ENCODE results near the gene SUPT6H.

The SUPT6H gene

DNA sequence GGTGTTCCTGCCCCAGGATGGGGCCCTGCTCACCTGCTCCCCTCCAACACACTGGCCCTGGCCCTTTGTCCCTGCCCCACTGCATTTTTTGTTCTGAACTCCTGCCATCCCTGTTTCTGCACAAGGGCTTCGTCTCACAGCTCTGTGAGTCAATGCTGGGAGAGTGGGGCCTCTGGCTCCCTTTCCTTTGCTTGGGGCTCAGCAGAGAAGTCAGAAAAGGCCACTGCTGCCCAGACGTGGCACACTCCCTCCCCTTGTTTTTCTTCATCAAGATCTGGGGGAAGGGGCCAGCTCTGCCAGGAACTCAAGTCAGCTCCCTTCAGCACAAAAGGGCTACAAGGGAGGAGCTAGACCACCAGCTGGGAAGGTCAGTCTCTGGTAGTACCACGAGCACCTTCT is 40.7 kb downstream of the SUPT6H start:
- DNase-seq = no peak

DNA sequence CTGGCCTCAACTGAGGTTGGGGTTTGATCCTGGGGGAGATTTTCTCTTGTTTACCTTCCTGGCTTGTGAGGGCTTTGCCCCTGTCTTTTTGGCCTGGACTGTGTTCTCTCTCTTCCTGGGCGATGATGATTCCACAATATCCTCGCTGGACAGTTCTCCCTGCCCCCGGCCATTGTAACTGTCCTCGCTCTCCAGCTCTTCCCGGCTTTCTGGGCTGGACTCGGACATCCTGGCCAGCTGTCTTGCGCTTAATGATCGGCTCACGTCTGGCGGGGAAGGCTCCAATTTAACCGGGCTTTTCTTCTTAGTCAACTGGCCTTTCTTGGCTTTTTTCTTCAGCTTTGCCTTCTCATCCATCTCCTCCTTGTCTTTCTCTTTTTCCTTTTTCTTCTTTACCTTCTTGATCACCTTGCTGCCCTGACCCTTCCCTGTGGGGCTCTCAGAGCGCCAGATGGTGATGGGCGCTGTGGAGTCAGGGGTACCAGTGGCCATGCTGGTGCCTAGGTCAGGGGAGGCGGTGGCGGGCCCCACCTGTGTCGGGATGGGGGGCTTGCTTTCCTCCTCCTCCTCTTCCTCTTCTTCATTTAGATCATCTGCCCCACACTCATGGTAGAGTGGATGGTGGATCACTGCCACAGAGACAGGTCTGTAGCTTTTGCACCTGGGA is 41.7 kb downstream of the SUPT6H start:
- DNase-seq = no peak

DNA sequence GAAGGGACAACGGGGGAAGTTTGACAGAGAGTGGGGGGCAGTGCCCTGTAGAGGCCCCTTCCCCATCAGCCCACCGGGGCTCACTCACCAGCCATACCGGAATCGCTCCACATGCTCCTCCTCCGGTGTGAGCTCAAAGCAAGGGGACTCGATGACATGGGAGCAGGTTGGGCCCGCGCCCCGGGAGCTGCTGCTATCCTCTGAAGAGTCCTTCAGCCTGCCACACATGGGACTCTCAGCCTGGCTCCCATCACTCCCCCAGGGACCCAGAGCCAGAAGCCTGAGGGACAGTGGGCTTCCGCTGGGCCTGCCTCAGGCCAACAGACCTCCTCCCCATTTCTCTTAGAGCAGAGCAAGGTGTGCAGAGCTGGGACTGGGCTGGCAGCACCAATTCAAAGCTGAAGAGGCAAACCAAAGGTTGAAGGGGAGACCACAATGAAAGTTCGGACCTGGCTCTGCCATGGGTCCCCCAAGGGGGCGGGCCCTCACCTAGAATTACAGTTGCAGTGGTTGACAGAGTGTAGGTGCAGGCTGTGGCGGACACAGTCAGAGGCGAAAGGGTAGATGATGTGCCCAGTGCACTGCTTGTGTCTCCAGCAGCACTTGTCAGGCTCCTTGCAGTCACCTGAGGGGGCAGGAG is 42.3 kb downstream of the SUPT6H start:
- no peak for DNase-seq

DNA sequence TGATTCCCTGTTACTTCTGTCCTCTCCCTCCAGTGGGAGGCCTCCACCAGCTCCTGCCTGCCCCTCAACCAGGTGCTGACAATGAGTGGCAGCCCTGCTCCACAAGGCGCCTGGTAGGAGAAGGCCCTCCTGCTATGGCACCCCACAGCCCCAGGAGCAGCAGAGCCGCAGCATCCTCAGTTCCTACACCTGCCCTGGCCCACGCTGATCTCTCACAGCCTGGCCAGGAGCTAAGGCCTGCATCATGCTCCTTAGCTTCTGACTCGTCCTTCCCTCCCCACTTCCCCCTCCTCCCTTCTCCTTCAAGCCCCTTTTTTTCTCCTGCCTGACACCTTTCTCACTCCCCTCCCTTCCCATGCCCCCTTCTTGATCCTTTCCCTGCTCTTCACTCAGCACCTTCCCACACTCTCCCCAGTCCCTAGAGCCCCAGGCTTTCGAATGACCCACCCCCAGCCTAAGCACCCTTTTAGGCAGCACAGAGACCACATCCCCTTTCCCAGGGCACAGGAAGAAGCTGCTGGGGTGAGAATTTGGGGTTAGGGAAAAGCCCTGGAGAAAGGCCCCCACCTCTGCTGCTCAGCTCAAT is 43.2 kb downstream of the SUPT6H start:
- DNase-seq = no peak

DNA sequence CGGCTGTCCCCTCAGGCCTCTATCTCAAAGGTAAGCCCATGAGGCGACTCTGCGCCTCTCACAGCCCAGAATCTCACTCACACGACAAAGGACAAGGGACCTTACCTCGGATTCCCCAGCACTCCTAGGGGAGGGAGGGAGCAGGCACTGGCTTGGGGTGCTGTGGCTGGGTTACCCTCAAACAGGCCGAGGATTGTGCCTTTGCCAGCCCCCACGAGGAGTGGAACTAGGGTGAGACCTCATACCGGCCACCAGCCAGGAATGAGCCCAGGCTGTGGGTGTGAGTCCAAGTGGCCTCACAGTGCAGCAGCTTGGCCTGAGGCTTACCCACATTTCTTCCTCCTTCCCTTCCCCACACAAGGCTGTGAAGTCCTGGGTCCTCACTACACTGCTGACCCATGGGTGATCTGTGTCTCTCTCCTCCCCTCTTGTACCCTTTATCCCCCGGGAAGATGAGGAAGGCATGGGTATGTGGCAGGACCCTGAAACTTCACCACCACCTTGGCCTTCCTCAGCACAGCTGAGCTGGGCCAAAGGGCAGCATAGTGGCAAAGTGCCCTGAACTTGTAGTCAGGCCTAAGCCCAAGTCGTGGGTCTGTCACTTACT is 43.8 kb downstream of the SUPT6H start:
- no peak for DNase-seq

DNA sequence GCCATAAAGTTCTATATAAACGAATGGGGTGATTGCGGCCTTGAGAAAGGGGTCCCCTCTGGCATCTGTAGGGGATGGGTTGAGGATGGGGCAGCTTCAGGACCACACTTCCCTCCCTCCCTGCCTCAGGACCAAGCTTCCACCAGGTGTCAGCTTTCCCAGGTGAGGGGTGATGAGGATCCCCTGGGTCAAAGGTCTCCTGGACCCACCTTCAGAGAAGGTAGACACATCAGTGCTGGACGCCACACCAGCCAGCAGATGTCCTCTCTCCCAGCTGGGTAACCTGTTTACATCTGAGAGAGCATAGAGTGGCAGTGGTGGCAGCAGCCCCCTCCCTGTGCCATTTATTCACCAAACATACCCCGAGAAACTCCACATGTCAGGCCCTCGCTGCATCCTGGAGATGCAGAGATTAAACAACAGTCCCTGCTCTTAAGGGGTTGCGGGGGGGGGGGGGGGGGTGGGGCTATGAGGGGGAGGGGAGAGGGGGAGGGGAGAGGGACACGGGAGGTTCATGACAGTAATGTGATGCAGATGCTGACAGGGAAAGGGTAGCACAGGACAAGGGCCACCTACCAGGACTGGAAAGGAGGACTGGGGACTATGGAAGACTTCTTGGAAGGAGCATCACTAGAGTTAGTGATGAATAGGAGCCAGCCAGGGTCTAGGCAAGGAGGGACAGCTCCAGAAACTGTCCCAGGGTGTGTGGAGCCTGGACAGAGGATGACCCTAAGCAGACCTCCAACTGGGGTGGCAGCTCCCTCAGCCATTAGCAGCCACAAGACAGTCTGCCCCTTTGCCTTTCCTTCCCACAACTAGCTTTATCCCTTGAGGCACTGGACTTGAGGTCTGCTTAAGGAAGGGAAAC is 44.7 kb downstream of the SUPT6H start:
- DNase-seq = no peak

DNA sequence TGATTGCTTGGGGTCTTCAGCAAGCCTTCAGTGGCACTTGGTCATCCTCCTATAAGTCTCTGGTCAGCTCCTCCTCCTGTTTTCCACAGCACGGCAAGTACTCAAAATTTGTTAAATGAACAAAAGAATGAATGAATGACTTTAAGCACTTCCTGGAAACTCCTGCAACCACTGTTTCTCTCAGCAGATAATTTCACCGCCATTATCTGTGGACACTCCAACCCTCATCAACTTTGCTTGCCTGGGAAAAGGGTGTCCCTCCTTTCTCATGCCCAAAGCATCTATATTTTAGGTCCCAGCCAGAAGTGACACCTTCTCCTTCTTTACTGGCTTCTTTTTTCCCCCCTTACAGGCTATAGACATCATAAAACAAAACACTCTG is 45.3 kb downstream of the SUPT6H start:
- DNase-seq = no peak

DNA sequence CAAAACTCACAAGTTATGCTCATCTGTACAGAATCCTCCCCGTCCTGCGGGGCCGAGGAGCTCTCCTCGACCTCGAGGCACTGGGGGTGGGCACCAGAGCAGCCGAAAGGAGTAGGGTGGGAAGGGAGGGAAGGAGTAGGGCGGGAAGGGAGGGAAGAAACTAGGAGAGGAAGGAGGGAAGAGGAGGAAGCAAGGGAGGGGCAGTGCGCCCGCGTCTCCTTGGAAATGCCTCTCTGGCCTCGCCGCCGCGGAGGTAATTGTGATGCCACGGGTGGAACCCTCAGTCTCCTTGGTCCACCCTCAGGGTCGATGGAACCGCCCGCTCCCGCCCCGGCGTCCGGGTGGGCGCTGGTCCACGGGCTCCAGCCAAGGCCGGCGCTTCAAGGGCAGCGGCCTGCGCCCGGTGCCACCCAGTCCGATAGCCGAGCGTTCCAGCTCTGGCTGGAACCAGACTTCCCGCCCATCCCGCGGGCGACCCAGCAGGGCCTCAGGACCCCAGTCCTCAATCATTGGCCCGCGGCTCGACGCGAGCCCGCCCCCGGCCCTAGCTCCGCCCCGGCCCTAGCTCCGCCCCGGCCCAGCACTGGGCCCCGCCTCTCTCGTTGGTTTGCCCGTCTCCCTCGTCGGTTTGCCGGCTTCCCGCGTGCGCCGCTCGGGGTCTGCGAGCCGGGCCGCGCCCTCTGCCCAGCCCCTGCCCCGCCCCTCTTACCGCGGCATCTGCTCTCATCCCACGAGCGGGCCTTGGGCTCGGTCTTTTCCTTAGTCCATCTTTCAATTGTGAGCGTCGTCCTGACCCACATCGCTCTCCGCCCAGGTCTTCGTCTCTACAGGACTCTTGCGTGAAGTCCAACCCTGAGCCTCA is 49.1 kb downstream of the SUPT6H start:
- peak; percentile 93 for DNase-seq

DNA sequence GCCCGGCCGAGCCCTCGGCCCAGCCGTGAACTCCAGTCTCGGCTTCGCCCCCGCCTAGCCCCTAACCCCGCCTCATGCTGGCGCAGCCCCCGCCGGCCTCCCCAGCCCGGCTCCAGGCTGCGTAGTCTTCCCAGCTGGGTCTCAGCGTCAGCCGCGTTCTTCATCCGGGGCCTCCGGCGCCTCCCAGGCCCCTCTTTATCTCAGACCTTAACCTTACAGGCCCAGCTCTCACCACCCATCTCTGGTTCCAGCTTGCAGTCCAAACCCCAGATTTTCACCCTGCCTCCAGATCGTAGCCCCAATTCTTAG is 49.7 kb downstream of the SUPT6H start, which contains the start of gene PROCA1:
TSS of gene PROCA1 (minus strand) at position 166 of the 309 bp plus-strand sequence. CDS start 228 bp downstream, outside the sequence.
- no peak for DNase-seq

DNA sequence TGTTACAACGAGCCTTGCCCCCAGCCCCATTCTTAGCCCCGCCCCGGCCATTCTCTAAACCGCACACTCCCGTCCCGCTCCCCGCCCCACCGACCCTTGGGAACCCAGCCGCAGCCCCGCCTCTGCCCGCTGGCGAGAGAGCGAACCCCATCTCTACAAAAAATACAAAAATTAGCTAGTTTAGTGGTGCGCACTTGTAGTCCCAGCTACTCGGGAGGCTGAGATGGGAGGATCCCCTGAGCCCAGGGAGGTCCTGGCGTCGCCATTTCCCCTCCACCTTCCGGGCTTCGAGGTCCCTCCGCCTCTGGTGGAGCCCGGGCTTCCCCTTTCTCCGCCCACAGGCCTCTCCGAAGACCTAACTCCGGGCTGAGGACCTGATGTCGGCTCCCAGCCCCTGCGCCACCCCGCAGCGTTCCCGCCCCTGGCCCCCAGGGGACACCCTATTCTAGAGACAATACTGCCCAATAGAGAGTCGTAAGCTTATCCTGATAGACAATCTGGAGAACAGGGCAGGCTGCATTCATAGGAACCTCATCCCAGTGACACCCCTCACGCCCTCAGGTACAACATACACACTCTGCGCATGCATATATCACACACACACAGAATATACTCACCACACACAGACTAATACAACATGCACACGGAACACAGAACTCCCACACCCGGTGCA is 50.2 kb downstream of the SUPT6H start:
- DNase-seq = peak; percentile 74

DNA sequence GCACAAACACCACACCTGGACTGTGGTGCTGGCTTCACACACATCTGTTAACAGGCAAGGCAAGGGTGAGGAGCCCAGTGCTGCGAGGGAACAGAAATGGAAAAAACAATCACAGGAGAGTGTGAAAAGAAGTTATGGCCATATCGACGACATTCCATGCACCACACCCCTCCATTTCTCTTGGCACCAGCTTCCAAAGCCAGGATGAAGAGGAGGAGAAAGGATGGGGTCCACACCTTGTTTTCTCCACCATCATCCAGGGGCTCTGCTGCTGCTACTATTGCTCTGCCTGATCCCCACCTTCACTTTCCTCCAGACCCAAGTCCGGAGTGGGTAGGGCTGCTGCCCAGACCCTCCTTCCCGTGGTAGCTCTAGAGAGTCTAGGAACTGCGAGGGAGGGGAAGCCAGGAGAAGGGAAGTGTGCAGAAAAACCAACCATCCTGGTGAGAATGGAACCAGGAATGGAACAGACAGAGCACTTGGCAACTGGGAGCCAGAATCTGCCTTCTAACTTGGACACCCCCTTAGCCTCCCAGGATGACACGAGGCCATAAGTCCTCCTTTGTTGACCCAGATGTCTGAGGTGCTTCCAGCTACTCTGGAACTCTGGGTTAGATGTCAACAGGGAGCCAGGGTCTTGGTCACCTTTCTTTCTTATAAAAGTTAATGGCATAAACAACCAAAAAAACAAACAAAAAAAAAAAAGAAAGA is 50.9 kb downstream of the SUPT6H start:
- DNase-seq = no peak

DNA sequence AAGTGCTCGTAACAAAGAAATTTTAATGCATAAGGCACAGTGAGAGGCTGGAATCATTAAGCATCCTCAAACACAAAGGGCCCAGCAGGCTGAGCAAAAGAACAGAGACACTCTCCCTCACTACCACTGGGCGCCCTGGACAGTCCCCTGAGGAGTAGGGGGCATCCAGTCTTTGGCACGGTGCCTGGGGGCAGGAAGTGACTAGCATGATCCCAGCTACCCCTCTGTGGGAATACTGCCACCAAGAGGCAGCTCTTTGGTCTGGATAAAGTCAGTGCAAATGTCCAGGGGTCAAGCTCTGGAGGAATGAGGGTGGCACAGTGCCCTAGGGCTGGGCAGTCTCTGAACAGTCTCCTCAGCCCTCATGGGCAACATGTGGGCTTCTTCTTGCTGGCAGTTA is 52.3 kb downstream of the SUPT6H start:
- no peak for DNase-seq

DNA sequence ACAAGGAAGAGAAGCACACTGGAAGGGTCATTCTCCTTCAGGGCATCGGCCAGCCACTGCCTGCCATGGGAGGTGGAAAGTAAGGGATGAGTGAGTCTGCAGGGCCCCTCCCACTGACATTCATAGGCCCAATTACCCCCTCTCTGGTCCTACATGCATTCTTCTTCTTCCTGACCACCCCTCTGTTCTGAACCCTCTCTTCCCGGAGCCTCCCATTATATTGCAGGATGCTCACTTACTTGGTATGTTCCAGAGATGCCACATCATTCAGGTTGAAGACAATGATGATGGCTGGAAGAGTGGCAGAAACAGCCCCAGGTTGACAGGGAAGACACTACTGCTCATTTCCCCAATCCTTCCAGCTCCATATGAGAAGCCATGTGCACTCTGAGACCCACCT is 53.2 kb downstream of the SUPT6H start:
- no peak for DNase-seq

DNA sequence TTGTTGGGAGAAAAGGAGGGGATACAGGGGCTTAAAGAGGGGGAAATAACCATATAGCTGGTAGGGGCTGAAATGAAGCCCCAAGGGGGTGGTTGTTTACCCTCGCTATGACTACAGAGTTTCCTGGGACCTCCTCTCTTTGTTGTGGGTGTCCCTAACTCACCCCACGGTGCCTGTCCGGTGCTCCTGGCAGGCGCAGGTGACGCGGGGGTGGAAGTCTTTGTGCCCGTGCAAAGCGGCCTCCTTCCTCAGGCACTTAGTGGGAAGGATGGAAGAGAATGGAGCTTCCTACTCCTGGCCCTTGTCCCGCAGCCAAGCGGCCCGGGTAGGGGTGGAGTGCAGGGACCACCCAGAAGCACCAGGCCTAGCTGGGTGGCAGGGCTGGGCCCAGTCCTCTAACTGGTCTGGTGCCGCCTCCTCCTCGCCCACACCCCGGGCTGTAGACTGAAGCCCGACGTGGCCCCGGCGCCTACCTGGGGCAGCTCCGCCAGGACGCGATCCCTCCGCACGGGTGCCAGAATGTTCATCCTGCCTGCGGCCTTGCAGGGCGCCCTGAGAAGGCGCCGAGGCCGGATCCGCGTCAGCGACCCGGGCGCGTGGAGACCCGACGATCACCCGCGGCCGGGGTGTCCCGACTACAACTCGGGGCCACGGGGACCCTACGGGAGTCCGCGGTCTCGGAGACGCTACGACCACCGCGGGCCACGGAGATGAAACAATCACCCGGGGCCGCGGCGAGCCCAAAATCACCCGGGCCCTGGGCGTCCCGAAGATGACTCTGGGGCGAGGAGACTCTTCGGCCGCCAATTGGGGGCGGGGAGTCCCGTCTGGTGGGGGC is 55.0 kb downstream of the SUPT6H start:
- no peak for DNase-seq

DNA sequence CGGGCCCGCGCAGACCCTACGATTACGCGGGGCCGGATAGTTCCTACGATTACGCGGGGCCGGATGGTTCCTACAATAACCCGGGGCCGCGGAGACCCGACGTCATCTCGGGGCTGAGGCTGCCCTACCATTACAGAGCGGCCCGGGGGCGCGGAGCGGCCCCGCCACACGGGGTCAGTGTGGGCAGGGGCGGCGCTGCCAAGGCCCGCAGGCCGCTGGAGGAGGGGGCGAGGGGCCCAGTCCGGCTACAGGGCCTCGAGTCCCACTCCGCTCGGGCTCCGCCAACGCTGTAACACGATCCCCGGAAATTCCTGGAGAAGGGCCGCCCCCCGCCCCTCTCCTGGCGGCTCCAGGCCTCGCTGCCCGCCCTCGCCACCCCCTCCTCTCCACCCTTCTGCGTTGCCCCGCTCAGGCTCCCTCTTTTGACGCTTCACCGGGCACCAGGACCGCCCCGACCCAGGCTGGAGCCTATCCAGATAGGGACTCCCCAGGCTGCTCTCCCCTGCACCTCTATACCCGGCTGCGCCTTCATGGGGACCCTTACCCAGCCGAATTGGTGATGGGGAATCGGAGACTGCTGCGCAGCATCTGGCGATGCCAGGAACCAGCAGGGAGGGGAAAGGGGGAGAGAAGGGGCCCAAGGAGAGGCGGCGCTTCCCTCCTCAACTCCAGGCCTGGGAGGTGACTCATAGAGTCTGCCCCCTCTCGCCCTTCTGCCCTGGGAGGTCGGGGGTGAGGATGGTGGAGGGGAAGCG is 55.8 kb downstream of the SUPT6H start, which contains the start of gene RAB34:
TSS of gene RAB34 (minus strand) at position 291 of the 755 bp plus-strand sequence. CDS start 602 bp downstream, outside the sequence.
- peak; percentile 23 for DNase-seq

DNA sequence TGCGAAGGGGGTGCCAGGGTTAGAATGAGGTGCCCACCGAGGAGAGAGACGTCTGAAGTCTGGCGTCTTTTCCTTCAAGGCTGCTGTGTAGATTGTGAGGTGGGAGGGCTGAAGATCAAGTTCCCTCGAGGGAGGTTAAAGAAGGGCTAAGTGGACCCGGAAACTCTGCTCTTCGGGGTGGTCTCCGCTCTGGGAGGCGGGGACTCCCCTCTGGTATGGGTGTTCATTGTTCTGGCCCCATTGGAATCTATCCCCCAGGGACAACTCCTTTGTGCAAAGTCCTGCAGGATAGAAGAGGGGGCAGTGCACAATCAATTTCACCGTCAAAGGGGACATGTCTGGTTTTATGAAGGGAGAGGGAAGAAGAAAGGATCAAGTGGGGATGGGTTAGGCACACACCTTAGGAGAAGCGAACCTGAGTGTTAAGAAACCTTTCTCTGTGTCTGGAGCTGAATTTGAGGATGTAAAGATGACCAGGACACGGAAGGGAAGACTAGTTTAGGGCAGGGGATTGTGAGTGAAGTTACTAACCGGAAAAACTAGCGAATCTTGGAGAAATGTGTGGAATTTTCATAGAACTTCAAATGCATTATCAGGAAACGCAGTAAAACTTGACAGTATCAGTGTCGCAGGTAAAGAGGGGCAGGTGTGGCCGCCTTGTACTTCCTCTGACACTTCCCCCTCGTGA is 56.5 kb downstream of the SUPT6H start:
- DNase-seq = no peak

DNA sequence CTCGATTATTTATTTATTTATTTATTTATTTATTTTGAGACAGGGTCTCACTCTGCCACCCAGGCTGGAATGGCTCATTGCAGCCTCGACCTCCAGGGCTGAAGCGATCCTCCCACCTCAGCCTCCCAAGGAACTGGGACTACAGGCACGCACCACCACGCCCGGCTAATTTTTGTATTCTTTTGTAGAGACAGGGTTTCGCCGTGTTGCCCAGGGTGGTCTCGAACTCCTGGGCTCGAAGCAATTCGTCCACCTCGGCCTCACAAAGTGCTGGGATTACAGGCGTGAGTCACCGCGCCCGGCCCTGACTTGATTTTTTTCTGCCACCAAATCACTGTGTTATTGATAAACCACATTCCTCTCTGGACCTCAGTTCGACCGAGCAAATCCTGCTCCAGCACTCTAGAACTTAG is 57.0 kb downstream of the SUPT6H start:
- DNase-seq = no peak

DNA sequence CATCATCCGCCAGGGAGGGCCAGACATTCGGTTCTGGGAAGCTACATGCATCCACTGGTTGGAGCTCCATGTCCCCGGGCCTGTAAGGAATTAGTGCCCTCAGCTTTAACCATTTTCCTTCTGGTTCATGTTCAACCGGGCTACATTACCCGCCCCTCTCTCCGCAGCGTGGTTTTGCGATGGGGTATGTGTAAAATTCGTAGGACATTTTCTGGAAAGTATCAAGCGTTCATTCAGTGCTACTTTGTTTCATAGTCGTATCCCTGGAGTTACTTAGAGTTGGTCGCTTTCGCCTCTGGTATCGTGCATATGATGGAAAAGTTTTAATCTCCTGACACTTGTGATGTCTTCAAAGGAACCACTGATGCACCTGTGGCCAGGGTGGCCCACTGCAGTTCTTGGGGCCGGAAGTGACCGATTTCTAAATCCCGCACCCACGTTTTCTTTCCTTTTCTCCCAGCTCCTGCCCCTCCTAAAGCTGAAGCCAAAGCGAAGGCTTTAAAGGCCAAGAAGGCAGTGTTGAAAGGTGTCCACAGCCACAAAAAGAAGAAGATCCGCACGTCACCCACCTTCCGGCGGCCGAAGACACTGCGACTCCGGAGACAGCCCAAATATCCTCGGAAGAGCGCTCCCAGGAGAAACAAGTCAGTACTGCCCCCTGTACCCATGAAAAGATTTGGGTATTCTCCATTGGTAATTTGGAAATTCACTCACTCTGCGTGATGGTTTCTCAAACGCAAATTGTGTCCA is 58.4 kb downstream of the SUPT6H start:
- no peak for DNase-seq

All from CD4-positive, alpha-beta T cell treated with Interleukin-17A for 4 hours (primary cell).